Fibroblast of skin of abdomen (primary cell): ENCODE measurements around the gene OR2S2.
"Not testable (repeated sequence)": the region's sequence is repeated elsewhere in the genome, so short reads cannot be mapped to it uniquely, and the experiment has no call there.

Source experiments
- DNase-seq: peaks from one replicate; pipeline ENCODE4 v3.0.0-alpha.2; 2013

OR2S2 gene

DNA sequence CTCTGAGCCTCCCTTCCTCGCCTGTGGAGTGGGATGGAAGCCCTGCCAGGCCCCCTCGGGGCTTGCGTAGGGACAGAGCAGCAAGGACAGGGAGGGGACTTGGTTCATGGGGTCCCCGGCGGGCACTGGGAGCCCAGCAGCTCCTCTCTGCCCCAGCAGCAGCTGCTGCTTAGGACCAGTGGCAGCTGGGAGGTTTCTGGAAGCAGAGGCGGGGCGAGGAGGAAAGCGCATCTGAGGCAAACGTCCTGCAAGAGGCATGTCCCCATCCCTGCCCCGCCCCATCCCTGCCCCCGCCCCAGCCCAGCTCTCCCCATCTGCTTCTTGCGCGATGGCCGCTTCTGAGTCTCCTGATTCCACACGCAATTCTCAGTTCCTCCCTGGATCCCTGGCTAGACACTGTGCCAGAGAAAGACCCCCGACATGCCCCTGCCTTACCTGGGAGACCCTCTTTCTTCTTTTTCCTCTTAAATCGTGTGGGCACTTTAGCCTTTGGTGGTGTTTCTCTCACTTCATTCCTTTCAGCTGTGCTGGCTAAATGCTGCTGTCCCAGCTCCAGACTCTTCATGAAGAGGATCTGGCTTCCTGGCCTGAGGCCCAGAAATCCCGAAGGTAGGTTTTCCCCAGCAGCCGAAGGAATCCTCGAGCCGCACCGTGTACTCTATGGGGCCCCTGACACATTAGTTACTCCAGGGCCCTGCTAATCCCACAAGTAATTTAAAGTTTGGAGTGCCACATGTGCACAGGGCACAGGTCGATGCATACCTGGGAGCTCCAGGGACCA, 4.4 kb upstream of the OR2S2 start:
- DNase-seq: peak; percentile 92

DNA sequence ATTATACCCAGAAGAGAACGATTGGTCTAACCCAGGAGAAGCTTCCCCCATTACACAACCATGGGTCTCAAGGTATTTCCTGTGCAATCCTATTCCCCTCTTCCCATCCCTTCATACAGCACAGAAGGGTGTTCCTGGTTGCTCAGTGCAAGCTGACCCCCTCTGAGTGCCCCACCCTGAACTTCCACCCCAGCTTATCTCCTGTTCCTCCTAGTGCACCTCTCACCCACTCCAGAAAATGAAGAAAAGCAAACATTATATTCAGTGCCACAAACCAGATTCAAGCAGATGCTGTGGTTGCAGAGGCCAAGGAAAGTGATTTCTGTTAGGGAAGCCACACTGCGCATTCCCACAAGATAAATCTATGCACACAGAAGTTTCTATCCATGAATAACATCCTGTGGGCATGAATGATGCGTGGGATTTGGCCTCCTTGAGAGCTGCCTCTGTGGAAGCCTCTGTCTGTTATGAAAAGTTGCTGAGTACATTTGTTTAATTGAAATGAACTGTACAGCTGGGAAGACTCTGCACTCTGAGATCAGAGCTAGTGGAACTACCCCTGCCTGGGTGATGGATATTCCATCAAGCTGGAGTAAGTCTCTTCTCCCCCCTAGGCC, 2.2 kb upstream of the OR2S2 start:
- peak; percentile 70 for DNase-seq

DNA sequence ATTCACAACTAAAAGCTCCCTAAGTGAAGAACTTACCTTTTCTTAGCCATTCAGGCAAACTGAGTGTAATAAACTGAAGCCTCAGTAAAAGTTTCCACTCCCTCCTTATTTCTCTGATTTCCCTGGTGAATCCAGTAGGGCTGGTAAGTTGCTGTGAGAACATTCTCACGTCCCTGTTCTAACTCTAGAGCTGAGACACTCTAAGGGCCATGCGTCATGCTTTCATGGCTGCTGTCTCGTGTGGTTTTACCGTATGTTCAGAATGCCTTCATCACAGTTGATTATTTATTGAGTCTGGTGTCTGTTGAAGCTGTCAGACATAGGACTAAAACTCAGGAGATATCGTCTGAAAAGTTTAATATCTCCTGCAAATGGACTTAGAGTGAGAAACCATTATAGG, 1.3 kb downstream of the OR2S2 start:
- DNase-seq: peak; percentile 62

DNA sequence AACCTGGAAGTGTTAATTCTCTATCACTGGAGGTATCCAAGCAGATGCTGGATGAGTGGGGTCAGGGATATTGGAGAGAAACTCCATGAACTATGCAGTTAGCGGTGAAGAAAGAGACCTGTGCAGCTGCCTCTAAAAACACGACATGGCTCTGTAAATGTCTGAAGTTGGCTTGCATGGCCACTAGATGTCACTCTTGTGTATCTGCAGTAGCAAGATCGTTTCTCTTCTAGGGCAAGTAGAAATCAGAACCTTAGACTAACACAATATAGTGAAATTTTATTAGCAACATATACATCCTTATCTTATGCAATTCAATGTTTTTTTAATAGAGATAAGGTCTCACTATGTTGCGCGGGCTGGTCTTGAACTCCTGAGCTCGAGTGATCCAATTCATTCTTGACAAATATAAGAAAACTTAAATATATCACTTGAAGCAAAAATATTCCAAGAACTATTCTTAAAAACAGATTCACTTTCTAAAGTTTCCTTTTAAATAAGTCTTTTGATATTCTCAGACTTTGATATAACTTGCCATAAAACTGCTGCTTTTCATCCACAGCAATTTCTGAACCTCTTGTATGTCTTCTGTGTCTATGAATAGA, 2.9 kb downstream of the OR2S2 start:
- peak; percentile 77 for DNase-seq

DNA sequence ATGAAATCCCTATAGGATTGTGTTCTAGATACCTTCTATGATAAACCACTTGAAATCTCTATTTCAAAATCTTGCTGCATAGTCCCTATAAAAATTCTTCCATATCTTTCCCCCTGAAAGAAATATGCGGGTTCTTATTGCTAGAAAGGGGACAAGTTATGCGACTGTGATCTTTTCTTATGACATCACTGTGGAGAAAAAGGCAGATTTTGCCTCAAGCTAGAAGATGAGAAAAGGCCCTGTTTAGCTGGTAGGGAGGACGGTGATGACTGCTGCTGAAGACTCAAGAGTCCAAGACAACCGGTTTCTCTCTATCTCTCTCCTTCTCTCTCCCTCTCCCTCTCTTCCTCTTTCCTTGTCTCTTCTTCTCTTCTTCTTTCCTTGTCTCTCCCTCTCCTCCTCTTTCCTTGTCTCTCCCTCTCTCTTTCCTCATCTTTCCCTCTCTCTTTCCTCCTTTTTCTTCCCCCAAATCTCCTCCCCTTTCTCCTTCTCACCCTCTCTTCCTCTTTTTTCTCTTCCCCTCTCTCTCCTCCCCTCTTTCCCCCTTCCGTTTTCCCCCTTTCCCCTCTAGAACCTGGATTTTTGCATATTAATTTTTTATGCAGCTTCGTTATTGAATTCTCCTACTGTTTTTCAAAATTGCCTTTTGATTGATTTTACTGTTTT, 5.3 kb downstream of the OR2S2 start:
- no peak for DNase-seq

DNA sequence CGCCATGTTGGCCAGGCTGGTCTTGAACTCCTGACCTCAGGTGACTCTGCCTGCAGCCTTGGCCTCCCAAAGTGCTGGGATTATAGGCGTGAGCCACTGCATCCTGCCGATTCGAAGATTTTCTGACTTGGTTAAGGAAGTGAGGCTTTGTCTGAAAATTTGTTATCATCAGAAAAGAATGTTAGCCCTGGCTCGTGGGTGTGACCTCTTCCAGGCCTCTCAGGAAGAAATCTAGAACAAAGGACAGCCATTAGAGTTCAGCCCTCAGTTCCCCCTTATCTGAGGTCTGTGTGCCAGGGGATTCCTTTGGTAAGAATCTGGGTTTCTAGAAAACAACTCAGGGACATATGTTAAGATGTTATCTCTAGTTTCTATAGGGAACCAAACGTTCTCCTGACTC, 6.2 kb downstream of the OR2S2 start:
- DNase-seq: peak; percentile 66

DNA sequence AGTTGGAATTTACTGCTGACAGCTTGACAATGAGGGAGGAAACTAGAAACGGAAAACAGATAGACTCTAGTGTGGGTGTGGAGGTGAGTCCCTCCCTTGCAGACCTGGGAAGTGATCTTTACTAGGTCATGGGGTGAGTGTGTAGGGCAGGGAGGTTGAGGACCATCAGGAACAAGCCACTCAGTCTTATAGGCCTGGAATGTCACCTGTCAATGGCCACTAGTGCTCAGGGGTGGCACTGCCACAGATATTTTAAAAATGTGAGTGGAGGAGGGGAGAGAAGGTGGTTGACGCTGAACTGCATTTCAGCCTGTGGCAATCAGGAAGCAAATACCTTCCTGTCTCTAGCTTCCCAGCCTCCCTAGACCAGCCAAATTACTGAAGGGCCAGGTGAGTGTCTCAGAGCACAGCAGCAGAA, 9.0 kb downstream of the OR2S2 start:
- no peak for DNase-seq

DNA sequence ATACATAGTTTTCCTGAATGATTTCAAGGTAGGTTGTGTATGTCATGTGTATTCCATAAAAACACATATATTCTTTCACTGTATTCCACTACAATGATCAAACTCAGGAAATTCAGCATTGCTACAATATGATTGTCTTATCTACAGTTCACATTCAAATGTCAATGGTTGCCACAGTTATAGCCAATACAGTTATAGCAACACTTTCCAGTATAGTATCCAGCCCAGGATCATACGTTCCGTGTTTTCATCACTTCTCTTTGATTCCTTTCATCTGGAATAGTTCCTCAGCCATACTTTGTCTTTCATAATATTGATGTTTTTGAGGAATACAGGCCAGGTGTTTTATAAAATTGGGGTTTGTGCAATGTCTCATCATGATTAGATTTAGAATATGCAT, 9.5 kb downstream of the OR2S2 start:
- DNase-seq: no peak

DNA sequence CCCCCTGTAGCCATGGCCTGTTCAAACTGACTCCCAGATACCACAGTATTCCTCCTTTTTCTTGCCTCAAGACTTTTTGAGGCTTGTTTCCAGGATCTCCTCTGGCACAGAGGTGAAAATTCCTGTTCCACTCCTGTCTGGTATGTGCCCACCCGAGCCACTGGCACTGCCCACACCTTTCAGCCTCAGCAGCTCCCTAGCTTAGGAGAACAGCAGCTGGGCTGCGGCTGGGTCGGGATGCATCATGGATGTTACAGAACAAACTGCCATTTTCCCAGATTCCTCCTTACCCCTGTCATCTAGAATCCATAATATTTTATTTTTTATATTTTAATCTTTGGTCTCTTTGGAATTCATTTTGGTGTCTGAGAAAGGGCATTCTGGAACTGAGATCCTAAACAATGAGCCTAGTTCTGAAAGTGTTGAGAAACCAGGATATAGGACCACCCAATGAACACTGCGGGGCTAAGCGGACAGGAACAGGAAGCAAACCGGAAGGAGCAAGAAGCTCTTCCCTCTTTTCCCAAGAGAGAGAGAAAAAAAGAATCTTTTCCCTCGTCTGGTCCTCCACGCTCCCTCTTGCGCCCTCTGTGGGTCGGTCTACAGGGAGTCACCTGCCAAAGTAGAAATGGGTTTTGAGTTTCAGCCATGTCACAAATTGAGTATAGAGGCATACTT, 12.5 kb downstream of the OR2S2 start:
- DNase-seq: peak; percentile 88

DNA sequence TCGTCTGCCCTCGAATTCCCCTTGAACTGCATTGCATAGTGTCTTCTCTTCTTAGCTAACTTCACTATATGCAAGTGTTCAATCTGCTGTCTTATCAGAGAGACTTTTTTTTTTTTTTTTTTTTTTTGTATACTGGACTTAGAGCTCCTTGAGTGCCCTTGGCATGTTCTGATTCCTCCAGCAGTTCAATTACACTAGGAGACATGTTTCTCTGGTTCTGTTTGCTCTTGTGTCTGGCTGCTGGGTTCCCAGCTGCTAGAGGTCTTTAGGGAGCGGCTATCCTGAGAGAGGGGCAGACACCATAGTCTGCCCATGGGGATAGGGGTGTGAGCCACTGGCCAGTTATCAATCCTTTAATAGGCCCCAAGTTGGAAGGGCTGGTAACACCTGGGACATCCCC, 13.1 kb downstream of the OR2S2 start:
- DNase-seq: no peak

DNA sequence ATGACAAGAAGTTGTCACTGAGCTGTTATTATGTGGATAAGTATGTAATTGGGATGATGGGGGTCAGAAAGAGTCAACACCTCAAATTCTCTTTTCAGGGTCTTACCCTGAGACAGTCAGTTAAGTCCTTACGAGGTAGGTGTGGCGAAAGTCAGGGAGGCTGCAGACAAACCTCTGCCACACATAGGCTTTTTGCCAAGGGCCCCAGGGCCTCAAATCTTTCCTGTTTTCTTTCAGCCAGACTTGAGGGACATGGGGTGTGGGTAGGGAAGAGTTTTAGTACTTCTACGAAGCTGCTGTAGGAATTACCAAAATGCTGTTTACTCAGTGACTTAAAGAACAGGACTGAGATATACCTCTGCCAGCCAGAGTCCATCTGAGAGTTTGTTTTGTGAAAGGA, 13.8 kb downstream of the OR2S2 start:
- DNase-seq: no peak

DNA sequence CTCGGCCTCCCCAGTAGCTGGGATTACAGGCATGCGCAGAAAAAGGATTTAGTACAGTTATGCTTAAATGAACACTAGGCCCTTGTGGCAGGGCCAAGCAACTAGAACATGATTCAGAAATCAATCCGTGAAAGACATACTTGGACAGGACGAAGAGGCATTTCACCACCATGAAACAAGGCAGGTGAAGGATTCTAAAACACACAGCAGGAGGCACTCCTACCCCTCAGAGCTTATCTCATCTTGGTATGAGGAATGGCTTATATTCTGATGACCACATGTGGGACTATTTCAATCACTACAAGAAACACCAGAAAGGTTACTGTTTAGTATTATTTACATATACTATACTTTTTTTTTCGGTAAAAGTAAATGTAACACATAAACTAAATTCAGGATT, 15.7 kb downstream of the OR2S2 start:
- DNase-seq: no peak

DNA sequence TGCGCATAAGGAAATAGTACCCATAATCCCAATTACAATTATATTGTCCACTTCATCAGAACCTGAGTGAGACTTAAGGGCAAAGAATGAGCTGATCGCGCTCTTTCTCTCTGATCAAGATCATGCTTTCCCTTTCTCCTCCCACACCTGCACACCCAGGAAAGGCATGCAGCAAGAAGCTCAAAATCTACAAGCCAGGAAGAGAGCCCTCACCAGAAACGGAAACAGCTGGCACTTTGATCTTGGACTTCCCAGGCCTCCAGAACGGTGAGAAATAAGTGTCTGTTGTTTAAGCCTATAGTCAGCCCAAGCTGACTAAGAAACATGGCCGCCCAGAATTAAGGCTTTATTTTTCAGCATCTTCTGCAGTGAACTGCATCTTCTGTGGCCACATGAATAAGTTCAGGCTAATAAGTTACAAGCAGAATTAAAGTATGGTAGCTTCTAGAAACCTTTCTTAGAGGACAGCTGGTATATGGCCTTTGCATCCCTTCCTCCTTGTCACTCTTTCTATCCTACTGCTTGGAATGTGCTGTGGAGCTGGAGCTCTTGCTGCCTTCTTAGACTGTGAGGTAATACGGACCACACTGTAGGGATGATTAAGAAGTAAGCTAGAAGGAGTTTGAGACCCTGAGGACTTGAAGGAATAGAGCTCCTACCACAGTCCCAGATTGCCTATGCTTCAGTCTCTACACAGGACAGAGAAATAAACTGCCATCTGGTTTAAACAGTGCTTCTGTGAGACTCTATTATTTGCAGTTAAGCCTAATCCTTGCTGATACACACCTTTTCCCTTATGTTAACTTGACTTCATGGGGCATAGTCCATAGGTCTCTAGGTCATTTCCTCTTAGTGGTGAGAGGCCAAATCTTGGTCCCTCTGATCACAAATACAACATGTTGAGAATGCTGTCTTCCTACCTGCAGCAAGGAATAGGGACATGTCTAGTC, 17.2 kb downstream of the OR2S2 start:
- DNase-seq: no peak

DNA sequence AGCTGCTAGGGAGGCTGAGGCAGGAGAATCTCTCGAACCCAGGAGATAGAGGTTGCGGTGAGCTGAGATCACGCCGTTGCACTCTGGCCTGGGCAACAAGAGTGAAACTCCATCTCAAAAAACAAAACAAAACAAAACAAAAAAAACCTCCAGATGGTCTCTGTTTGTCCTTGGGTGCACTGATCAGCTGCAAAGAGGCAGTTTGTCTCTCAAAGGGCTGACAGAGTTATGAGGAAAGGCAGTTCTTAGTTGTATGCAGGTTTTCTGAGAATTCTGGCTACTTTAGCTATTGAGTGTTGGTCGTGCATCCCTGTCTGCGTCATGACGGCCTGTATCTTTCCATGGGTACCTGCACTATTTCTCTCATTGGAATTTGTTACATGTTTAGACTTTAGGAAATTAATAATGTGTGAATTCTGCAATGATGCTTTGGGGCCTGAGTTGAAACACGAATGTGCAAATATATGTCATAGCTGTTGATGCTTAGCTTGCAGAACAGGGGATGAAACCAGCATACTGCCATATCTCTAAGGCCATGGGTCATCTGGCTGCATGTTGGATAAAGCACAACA, 18.2 kb downstream of the OR2S2 start:
- DNase-seq: no peak

DNA sequence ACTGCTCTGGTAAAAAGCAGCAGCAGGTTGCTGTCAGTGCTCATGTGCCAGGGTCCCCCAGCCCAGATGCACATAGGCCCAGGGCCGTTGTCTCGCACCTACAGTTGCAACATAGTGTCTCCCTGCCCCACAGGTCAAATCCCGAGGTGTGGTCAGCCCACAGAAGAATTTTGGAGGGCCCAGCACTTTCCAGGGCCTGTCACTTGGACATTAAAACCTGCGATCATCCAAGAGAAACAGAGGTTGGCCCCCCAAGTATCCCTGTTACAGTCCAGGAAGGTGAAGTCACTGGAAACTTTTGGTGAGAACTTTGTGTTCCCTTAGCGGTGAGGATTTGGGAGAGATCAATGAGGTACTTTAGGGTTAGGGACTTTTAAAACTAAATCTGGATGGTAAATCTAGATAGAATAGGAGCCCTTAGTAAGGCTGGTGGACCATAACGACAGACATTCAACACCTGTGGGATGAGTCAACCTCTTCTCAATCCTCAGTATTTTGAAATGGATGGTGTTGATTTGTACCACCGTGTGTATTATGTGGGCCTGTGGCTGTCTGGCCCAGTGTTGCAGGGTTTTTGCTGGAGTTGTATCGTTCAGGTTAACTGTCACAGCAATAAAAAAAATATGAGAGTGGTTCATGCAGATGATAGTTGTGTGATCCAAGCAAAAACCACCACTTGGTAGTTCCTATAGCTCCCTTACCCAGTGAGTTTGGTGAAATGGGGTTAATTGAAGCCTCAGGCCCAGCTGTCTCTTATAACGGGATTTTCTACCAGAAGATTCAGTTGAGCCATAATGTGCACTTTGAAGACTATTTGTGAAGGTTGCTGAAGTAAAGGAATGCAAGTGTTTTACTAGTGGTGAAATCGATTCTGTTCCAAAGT, 19.2 kb downstream of the OR2S2 start:
- DNase-seq: no peak

DNA sequence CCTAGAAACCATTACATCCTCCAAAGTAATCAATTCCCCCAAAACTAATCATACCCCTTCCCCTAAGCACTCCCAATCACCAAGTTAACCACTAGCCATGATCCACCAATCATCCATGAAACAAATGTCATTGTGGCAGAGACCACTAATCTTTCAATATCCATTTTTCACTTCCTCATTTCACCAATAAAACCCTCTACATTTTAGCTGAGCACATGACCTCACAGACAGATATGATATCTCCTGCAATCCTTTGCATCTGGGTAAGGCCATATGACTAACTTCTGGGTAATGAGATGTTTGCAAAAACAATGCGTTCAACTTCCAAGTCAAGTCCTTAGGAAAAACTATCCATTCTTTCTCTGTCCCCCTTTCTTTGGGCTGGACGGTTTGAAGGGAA, 20.7 kb downstream of the OR2S2 start:
- DNase-seq: peak; percentile 43

DNA sequence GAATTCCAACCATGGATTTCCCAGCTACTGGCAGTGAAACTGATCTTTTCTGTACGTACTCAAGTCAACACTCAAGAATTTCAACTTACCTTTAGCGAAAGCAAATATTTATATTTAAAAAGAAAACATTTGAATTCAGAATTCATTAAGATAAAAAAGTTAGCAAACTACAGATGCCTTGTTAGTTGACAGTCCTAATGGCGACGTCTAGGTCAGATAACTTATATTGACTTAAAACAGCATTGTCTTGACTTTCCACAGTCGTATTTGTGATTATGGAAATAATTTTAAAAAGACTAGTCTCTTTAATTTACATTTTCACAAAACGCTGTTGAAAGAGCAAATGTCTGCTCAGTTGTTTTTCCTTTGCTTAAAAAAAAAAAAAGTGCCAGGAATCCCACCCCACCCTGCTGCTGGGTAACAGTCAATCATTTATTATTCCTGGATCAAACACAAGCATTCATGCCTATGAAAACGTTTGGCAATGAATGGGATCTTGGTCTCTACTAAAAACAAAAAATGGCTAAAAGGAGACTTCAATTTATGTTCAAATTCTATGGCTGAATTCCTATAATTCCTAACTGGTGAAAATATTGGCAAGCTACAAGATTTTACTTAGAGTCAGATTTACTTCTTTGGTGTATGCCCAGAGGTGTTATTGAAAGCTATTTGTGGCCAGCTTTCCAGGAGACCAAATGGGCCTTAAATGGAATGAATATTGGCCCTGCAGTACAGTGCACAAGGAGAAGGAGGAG, 22.0 kb downstream of the OR2S2 start:
- DNase-seq: peak; percentile 95

DNA sequence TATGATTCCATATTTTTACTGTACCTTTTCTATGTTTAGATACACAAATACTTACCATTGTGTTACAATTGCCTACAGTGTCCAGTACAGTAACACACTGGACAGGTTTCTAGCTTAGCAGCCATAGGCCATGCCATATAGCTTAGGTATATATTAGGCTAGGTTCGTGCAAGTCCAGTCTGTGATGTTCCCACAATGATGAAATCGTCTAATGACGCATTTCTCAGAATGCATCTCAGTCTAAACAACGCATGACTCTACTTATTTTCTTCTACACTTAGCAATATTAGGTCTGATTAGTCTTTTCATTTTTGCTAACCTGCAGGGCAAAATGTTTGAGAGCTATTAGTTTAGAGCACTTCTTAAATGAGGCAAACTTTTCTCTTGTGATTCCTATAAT, 22.7 kb downstream of the OR2S2 start:
- DNase-seq: no peak

DNA sequence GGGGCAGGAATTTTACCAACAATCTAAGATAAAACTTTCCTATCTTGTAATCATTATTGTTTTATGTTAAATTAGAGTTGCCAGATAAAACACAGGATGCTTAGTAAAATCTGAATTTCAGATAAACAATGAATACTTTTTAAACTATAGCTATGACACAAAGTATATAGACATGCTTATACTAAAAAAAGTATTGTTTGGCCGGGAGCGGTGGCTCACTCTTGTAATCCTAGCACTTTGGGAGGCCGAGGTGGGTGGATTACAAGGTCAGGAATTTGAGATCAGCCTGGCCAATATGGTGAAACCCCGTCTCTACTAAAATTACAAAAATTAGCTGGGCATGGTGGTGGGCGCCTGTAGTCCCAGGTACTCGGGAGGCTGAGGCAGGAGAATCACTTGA, 23.9 kb downstream of the OR2S2 start:
- DNase-seq: not testable (repeated sequence)
